ENCODE measurements around the gene KRT8. TPM values are rescaled to one million over a fixed set of nuclear protein-coding genes. Genes with fewer than 3 reads are reported as not detected.

Gene KRT8
- total and polyA plus RNA-seq, 10 of the 15 experiments (the other 5 are each of a cell fraction or from before 2014, with no cell fraction given) = 0.11 to 5.6 (median 0.37) TPM; not detected in 1

- TF ChIP-seq SREBF1 (IDR thresholded peaks at IDR 0.05; ENCODE audit: low read length) = no peak
- TF ChIP-seq SIN3A (IDR thresholded peaks at IDR 0.05; ENCODE audit: low read depth, low read length) = no peak
- TF ChIP-seq POLR2AphosphoS5 (IDR thresholded peaks at IDR 0.05; ENCODE audit: low read length) = no peak
- no peak for TF ChIP-seq POLR2AphosphoS2 (IDR thresholded peaks at IDR 0.05; ENCODE audit: low read depth, low read length)
- TF ChIP-seq BRCA1 (IDR thresholded peaks at IDR 0.05; ENCODE audit: low read depth, low read length) = no peak
Observed at GRCh38 chr12:52925717-52926595, 21.1 kb upstream of the KRT8 start (continued).

GRCh38 chr12:52924764-52925716, 20.2 kb upstream of the KRT8 start:
- WGBS (ENCODE audit: insufficient coverage, insufficient replicate concordance, low lambda C conversion rate, missing lambda C conversion rate) = 20% methylated on average over 11 of the region's 11 CpGs
- FAIRE-seq = no peak
- Histone ChIP-seq H3K27me3 (replicated peaks in 1 of 2; ENCODE audit: control insufficient read depth in 2 of 2, insufficient read depth in 2 of 2, low read length in 1 of 2) (no peaks in the 10 kb centered on the region), H4K20me1 (ENCODE audit: control insufficient read depth, insufficient read depth) (no peaks in the 10 kb centered on the region), H3K9me3 (replicated peaks; ENCODE audit: control insufficient read depth, insufficient read depth, low read length) (no peaks in the 10 kb centered on the region), H3K27ac (ENCODE audit: control insufficient read depth, insufficient read depth) (no peak overlapping the region), H3K36me3 (ENCODE audit: control insufficient read depth in 2 of 2, insufficient read depth in 2 of 2, low read length in 1 of 2) (no peaks in the 10 kb centered on the region), H3K4me3 (no peak overlapping the region), H3K79me2 (ENCODE audit: control insufficient read depth, insufficient read depth, low read length) (no peaks in the 10 kb centered on the region), H2AFZ (ENCODE audit: control insufficient read depth, low read depth, low read length) (no peak overlapping the region), H3K4me1 (ENCODE audit: control insufficient read depth, insufficient read depth, low read length) (no peaks in the 10 kb centered on the region), H3K4me2 (ENCODE audit: control insufficient read depth, insufficient read depth) (no peak overlapping the region), H3K9ac (ENCODE audit: control insufficient read depth, insufficient read depth, low read length) (no peak overlapping the region)
- intact Hi-C loops (cut with micrococcal nuclease; ENCODE audit: unreplicated experiment) = no loop called here
- ChIA-PET SMC1A (ENCODE audit: uncharacterized antibody, unreplicated experiment) (no interaction called here), RAD21 (ENCODE audit: unreplicated experiment) (no interaction called here), POLR2A (no interaction called here), CTCF (no interaction called here)
- in situ Hi-C loops (cut with MboI) = no loop called here
- ATAC-seq = no peak
- BruUV-seq (replicated peaks) = no TSS peak
- no peak for DNase-seq (ENCODE audit: low read depth, low spot score)
- TF ChIP-seq TCF3 (IDR thresholded peaks at IDR 0.05; ENCODE audit: borderline replicate concordance, insufficient read depth, low read depth, low read length) (no peak), TBL1XR1 (IDR thresholded peaks at IDR 0.05; ENCODE audit: low read depth, low read length) (no peak), E2F8 (IDR thresholded peaks at IDR 0.05; ENCODE audit: low read depth, partially characterized antibody) (no peak), KDM1A (IDR thresholded peaks at IDR 0.05; ENCODE audit: borderline replicate concordance) (no peak), POLR2AphosphoS5 (IDR thresholded peaks at IDR 0.05; ENCODE audit: low read length) (no peak), EZH2 (IDR thresholded peaks at IDR 0.05; ENCODE audit: borderline replicate concordance, control insufficient read depth, low read depth, low read length) (no peak), CEBPB (IDR thresholded peaks at IDR 0.05; ENCODE audit: borderline replicate concordance in 1 of 2, low read depth in 2 of 2, low read length in 2 of 2) (no peak)
- TF ChIP-seq, protein P1, sequence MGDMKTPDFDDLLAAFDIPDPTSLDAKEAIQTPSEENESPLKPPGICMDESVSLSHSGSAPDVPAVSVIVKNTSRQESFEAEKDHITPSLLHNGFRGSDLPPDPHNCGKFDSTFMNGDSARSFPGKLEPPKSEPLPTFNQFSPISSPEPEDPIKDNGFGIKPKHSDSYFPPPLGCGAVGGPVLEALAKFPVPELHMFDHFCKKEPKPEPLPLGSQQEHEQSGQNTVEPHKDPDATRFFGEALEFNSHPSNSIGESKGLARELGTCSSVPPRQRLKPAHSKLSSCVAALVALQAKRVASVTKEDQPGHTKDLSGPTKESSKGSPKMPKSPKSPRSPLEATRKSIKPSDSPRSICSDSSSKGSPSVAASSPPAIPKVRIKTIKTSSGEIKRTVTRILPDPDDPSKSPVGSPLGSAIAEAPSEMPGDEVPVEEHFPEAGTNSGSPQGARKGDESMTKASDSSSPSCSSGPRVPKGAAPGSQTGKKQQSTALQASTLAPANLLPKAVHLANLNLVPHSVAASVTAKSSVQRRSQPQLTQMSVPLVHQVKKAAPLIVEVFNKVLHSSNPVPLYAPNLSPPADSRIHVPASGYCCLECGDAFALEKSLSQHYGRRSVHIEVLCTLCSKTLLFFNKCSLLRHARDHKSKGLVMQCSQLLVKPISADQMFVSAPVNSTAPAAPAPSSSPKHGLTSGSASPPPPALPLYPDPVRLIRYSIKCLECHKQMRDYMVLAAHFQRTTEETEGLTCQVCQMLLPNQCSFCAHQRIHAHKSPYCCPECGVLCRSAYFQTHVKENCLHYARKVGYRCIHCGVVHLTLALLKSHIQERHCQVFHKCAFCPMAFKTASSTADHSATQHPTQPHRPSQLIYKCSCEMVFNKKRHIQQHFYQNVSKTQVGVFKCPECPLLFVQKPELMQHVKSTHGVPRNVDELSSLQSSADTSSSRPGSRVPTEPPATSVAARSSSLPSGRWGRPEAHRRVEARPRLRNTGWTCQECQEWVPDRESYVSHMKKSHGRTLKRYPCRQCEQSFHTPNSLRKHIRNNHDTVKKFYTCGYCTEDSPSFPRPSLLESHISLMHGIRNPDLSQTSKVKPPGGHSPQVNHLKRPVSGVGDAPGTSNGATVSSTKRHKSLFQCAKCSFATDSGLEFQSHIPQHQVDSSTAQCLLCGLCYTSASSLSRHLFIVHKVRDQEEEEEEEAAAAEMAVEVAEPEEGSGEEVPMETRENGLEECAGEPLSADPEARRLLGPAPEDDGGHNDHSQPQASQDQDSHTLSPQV (IDR thresholded peaks at IDR 0.05) = no peak

All from GM12878 (cell line).